NCI-H526 (cell line): ENCODE measurements around the gene TOMM22.

Source experiments
- DNase-seq, 2 experiments: peaks; one replicate each; lab custom pipeline; 2025; lab: John Stamatoyannopoulos, UW

The TOMM22 gene

GRCh38 chr22:38715852-38716251 lies 34.1 kb downstream of the TOMM22 start:
- no peak for DNase-seq

GRCh38 chr22:38716271-38716670 lies 34.5 kb downstream of the TOMM22 start:
- DNase-seq, result no peak

- no peak for DNase-seq
Observed at GRCh38 chr22:38716826-38717225, 35.1 kb downstream of the TOMM22 start.

GRCh38 chr22:38717244-38717643 lies 35.5 kb downstream of the TOMM22 start:
- DNase-seq, result no peak

GRCh38 chr22:38718414-38718813 lies 36.7 kb downstream of the TOMM22 start:
- no peak for DNase-seq

GRCh38 chr22:38719196-38719595 lies 37.4 kb downstream of the TOMM22 start:
- DNase-seq, result no peak

- no peak for DNase-seq
Observed at GRCh38 chr22:38720350-38720749, 38.6 kb downstream of the TOMM22 start.

- no peak for DNase-seq
Observed at GRCh38 chr22:38721551-38721950, 39.8 kb downstream of the TOMM22 start.

- DNase-seq, result no peak
Observed at GRCh38 chr22:38724176-38724575, 42.4 kb downstream of the TOMM22 start.

GRCh38 chr22:38724926-38725571 lies 43.3 kb downstream of the TOMM22 start:
- DNase-seq, result peak in 1 of 2 experiments; percentile 15

- no peak for DNase-seq
Observed at GRCh38 chr22:38725900-38726655, 44.3 kb downstream of the TOMM22 start.

GRCh38 chr22:38727123-38727522 lies 45.4 kb downstream of the TOMM22 start:
- DNase-seq, result no peak

- no peak for DNase-seq
Observed at GRCh38 chr22:38727530-38728451, 46.0 kb downstream of the TOMM22 start.

GRCh38 chr22:38728871-38729796 lies 47.4 kb downstream of the TOMM22 start:
- DNase-seq, result no peak

- DNase-seq, result no peak
Observed at GRCh38 chr22:38729946-38730345, 48.2 kb downstream of the TOMM22 start.

- DNase-seq, result no peak
Observed at GRCh38 chr22:38730411-38730871, 48.7 kb downstream of the TOMM22 start.

- no peak for DNase-seq
Observed at GRCh38 chr22:38731703-38732161, 50.0 kb downstream of the TOMM22 start.

- no peak for DNase-seq
Observed at GRCh38 chr22:38732251-38732815, 50.6 kb downstream of the TOMM22 start.

GRCh38 chr22:38733329-38733723 lies 51.6 kb downstream of the TOMM22 start:
- peak in 1 of 2 experiments; percentile 27 for DNase-seq

GRCh38 chr22:38733724-38734381 lies 52.1 kb downstream of the TOMM22 start:
- DNase-seq, result no peak
